CD4-positive, alpha-beta T cell (primary cell): Measurements from ENCODE around the gene CDC16. TPM values are rescaled to one million over a fixed set of nuclear protein-coding genes. Genes with fewer than 3 reads are reported as not detected.

Source experiments
- ATAC-seq: fragments of 200-7000 bp; cut with Tn5 transposase; one replicate; pipeline ENCODE4 v1.10.0; 2022; ENCODE audit warnings: mild to moderate bottlenecking; ENCODE audit not compliant: poor library complexity
- CTCF ChIA-PET: fragments of 350-600 bp; sonication (Branson Sonifier 250); formaldehyde crosslinking; loops from one replicate; lab custom pipeline; 2021; ENCODE audit warnings: antibody characterized with exemption, inconsistent platforms; lab: Charles Lee
- POLR2A ChIA-PET: fragments of 350-600 bp; sonication (Branson Sonifier 250); formaldehyde crosslinking; loops from one replicate; lab custom pipeline; 2021; ENCODE audit warnings: antibody characterized with exemption, inconsistent platforms; lab: Charles Lee
- DNase-seq, 14 experiments: peaks; one replicate each; pipeline ENCODE4 v3.0.0-alpha.2; 2013 to 2020; ENCODE audit warnings: mixed read lengths in 2 of 14
- H3K27ac ChIP-seq, 2 donors: one replicate each; pipeline versions ENCODE4 v1.5.1 to v1.7.0; 2013; ENCODE audit warnings: low read length in 2 of 2, low read depth in 1 of 2, mild to moderate bottlenecking in 1 of 2
- H3K27me3 ChIP-seq, 2 experiments: 1 replicate in 1 of 2; 2 replicates in 1 of 2; pipeline versions ENCODE4 v1.6.1 to v1.7.0; 2013; ENCODE audit warnings: low read length in 2 of 2, control low read depth in 1 of 2, mild to moderate bottlenecking in 1 of 2, moderate library complexity in 1 of 2; ENCODE audit not compliant: insufficient read depth in 2 of 2, control insufficient read depth in 1 of 2
- H3K36me3 ChIP-seq: one replicate; pipeline ENCODE4 v1.6.1; 2013; ENCODE audit warnings: low read length, control low read depth; ENCODE audit not compliant: insufficient read depth
- H3K4me1 ChIP-seq: one replicate; pipeline ENCODE4 v1.6.1; 2013; ENCODE audit warnings: low read length, control low read depth; ENCODE audit not compliant: insufficient read depth
- H3K4me3 ChIP-seq: one replicate; pipeline ENCODE4 v1.5.1; 2013; ENCODE audit warnings: mild to moderate bottlenecking, low read length, moderate library complexity
- H3K9me3 ChIP-seq, 2 experiments: 1 replicate in 1 of 2; 2 replicates in 1 of 2; pipeline versions ENCODE4 v1.6.1 to v1.7.0; 2013; ENCODE audit warnings: low read length in 2 of 2, mild to moderate bottlenecking in 2 of 2, control low read depth in 1 of 2, moderate library complexity in 1 of 2; ENCODE audit not compliant: control insufficient read depth in 1 of 2, insufficient read depth in 1 of 2
- H3K27ac Mint-ChIP-seq: one replicate; pipeline ENCODE4 v1.8.0; 2020; ENCODE audit warnings: mixed read lengths
- H3K27me3 Mint-ChIP-seq: one replicate; pipeline ENCODE4 v1.8.0; 2021; ENCODE audit warnings: mixed read lengths
- H3K36me3 Mint-ChIP-seq: one replicate; pipeline ENCODE4 v1.8.0; 2021; ENCODE audit warnings: low read depth, mixed read lengths
- H3K4me1 Mint-ChIP-seq: one replicate; pipeline ENCODE4 v1.8.0; 2021; ENCODE audit warnings: low read depth, mixed read lengths
- H3K4me3 Mint-ChIP-seq: one replicate; pipeline ENCODE4 v1.8.0; 2020; ENCODE audit warnings: mild to moderate bottlenecking, mixed read lengths
- H3K9me3 Mint-ChIP-seq: one replicate; pipeline ENCODE4 v1.8.0; 2020; ENCODE audit warnings: mixed read lengths
- intact Hi-C, 2 experiments: fragments of 100-400 bp; cut with DNase I in 1 of 2; cut with micrococcal nuclease in 1 of 2; formaldehyde crosslinking; loops; one replicate each; pipeline versions ENCODE4 v1.15.1 to v1.9.0; 2023 to 2025; cut with DNase I, micrococcal nuclease
- total RNA-seq, 174 experiments: library from RNA in 2 of 174; stranded (reverse) in 2 of 174; gene quantifications; one replicate each; pipeline ENCODE4 v1.2.3 and lab custom pipeline; 2021 to 2026
- TF ChIP-seq, protein P1 (sequence below): fragments of 200-600 bp; IDR thresholded peaks from one replicate; pipeline ENCODE4 v1.8.0; 2022; ENCODE audit warnings: antibody characterized with exemption, mild to moderate bottlenecking

The CDC16 gene
- total RNA-seq, 2 experiments from 2014 or later = 68.4 to 69.4 TPM

DNA sequence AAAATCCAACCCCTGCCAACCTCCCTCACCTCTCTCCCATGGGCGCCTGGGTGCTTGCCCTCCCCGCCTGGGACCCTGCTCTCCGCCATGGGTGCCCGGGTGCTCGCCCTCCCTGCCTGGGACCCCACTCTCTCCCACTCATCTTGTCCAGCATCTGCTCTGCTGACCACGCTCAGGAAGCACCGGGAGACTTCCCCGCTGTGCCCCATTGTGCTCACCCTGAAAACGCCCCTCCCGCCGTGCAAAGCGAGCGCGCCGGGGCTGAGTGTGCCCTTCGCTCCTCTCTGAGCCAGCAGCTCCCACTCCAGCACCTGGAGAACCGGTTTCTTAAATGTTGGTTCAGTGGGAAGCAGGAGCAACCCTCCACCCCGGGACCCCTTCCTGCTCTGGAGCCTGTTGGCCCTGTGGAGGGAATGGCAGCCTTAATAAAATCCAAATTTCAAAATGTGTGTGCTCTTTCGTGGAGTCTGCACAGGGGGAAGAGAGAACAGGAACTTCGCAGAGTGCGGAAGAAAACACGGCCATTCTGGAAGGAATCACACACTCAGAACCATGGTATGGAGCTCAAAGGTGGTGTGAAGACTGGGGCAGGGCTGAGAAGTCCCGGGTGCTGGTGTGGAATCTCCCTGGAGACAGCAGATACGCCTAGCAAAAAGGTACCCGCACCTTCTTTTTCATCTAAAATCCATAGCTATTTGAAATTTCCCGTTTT is 23.1 kb upstream of the CDC16 start:
- CTCF ChIA-PET = no interaction called here
- H3K27ac ChIP-seq = no peak overlapping the region
- H3K4me1 ChIP-seq = peaks cover 5% of the 10 kb centered on the region
- H3K4me3 ChIP-seq = no peak overlapping the region
- intact Hi-C loops = no loop called here
- H3K9me3 ChIP-seq = peaks cover 0 to 6% of the 10 kb centered on the region in 2 experiments
- peaks cover 39% of the 10 kb centered on the region for H3K4me1 Mint-ChIP-seq
- H3K9me3 Mint-ChIP-seq = no peaks in the 10 kb centered on the region
- no peak for ATAC-seq
- H3K27me3 Mint-ChIP-seq = no peaks in the 10 kb centered on the region
- POLR2A ChIA-PET = interaction anchor here (0.9 to 3.1 kb wide), 3 partner anchors 9 to 69 kb away, joined by 3 to 15 read pairs (median 5); no protein-coding TSS in a partner anchor
- no peak for DNase-seq
- H3K4me3 Mint-ChIP-seq = peak overlapping the region; percentile 8
- no peaks in the 10 kb centered on the region for H3K36me3 Mint-ChIP-seq
- no peaks in the 10 kb centered on the region for H3K27me3 ChIP-seq
- TF ChIP-seq, protein P1, sequence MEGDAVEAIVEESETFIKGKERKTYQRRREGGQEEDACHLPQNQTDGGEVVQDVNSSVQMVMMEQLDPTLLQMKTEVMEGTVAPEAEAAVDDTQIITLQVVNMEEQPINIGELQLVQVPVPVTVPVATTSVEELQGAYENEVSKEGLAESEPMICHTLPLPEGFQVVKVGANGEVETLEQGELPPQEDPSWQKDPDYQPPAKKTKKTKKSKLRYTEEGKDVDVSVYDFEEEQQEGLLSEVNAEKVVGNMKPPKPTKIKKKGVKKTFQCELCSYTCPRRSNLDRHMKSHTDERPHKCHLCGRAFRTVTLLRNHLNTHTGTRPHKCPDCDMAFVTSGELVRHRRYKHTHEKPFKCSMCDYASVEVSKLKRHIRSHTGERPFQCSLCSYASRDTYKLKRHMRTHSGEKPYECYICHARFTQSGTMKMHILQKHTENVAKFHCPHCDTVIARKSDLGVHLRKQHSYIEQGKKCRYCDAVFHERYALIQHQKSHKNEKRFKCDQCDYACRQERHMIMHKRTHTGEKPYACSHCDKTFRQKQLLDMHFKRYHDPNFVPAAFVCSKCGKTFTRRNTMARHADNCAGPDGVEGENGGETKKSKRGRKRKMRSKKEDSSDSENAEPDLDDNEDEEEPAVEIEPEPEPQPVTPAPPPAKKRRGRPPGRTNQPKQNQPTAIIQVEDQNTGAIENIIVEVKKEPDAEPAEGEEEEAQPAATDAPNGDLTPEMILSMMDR = no peak
- no peaks in the 10 kb centered on the region for H3K36me3 ChIP-seq
- H3K27ac Mint-ChIP-seq = peak overlapping the region; percentile 38

DNA sequence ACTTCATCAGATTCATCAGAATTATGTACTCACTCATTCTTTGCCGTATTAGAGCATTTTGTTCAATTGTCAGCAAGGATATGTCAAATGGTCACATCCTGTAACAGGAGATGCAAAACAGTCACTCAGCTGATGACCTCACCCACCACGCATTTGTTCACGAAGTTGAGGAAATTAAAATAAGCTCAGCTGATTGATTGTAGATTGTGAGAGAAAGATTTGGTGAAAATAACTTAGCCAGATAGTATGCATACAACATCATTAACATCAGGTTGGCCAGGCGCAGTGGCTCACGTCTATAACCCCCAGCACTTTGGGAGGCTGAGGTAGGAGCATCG is 22.6 kb upstream of the CDC16 start:
- DNase-seq (no peak), ATAC-seq (peak; percentile 41)
- TF ChIP-seq, protein P1 = no peak
- Mint-ChIP-seq H3K9me3 (no peaks in the 10 kb centered on the region), H3K36me3 (no peaks in the 10 kb centered on the region), H3K27me3 (no peaks in the 10 kb centered on the region), H3K27ac (peak overlapping the region; percentile 38), H3K4me3 (peak overlapping the region; percentile 8), H3K4me1 (peaks cover 40% of the 10 kb centered on the region)
- H3K27ac ChIP-seq = no peak overlapping the region
- H3K9me3 ChIP-seq = peaks cover 0 to 3% of the 10 kb centered on the region in 2 experiments
- intact Hi-C loops = no loop called here
- ChIA-PET CTCF (no interaction called here), POLR2A (interaction anchor here (0.9 to 3.1 kb wide), 3 partner anchors 9 to 69 kb away, joined by 3 to 15 read pairs (median 5); no protein-coding TSS in a partner anchor)
- peaks cover 5% of the 10 kb centered on the region for H3K4me1 ChIP-seq
- H3K27me3 ChIP-seq = no peaks in the 10 kb centered on the region
- H3K36me3 ChIP-seq = no peaks in the 10 kb centered on the region
- H3K4me3 ChIP-seq = no peak overlapping the region

DNA sequence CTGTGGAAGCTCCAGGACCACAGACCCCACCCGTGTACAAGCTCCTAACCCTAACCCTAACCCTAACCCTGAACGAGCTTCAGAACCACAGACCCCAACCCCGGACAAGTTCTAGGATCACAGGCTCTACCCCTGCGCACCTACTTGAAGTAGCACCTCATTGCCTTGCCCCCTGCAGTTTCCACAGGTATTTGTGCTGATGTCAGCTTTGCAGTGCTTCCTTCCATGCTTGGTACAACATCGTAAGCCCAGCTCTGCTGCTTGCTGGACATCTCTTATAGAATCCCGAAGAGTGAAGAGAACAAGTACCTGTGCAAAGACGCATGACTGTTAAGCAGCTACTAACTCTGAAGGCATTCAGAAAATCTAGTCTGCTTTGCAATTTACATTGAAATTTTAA is 20.7 kb upstream of the CDC16 start:
- Histone ChIP-seq H3K4me1 (peaks cover 5% of the 10 kb centered on the region), H3K27ac (no peak overlapping the region), H3K9me3 (no peaks in the 10 kb centered on the region), H3K4me3 (no peak overlapping the region), H3K36me3 (no peaks in the 10 kb centered on the region), H3K27me3 (no peaks in the 10 kb centered on the region)
- CTCF ChIA-PET = interaction anchor here (0.7 kb wide), 1 partner anchor 103 kb away, joined by 3 read pairs; no protein-coding TSS in a partner anchor
- H3K36me3 Mint-ChIP-seq = no peaks in the 10 kb centered on the region
- no peaks in the 10 kb centered on the region for H3K27me3 Mint-ChIP-seq
- peaks cover 53% of the 10 kb centered on the region for H3K4me1 Mint-ChIP-seq
- ATAC-seq (no peak), DNase-seq (no peak)
- H3K27ac Mint-ChIP-seq = no peak overlapping the region
- no peaks in the 10 kb centered on the region for H3K9me3 Mint-ChIP-seq
- TF ChIP-seq, protein P1 = no peak
- POLR2A ChIA-PET = interaction anchor here (0.8 to 3.1 kb wide), 4 partner anchors 52 to 71 kb away, joined by 3 to 15 read pairs (median 4); no protein-coding TSS in a partner anchor
- intact Hi-C loops = no loop called here
- no peak overlapping the region for H3K4me3 Mint-ChIP-seq
